Hepatocyte (in vitro differentiated cells): ENCODE results near the gene TRIML2.

Experiments used
- CTCF ChIP-seq: fragments of 200-600 bp; sonication (generic); IDR thresholded peaks from 2 replicates; pipeline ENCODE4 v1.5.1; 2016; ENCODE audit warnings: antibody characterized with exemption, mild to moderate bottlenecking; ENCODE audit not compliant: poor library complexity
- EZH2 ChIP-seq: fragments of 200-600 bp; sonication (generic); IDR thresholded peaks from 2 replicates; pipeline ENCODE4 v1.6.1; 2016; ENCODE audit warnings: antibody characterized with exemption, mild to moderate bottlenecking, borderline replicate concordance
- EZH2phosphoT487 ChIP-seq: fragments of 200-600 bp; sonication (generic); IDR thresholded peaks from one replicate; pipeline ENCODE4 v1.6.1; 2018; ENCODE audit warnings: antibody characterized with exemption, mild to moderate bottlenecking, low read depth, moderate library complexity; ENCODE audit not compliant: unreplicated experiment, severe bottlenecking

GRCh38 chr4:188086858-188087257, 22.5 kb downstream of the TRIML2 start:
- no peak for TF ChIP-seq CTCF
- TF ChIP-seq EZH2: no peak
- TF ChIP-seq EZH2phosphoT487: no peak
